NCI-H460 (cell line): ENCODE data around the gene NKRF. TPM values are rescaled to one million over a fixed set of nuclear protein-coding genes. Genes with fewer than 3 reads are reported as not detected.

Experiments used
- DNase-seq: peaks from one replicate; pipeline ENCODE4 v3.0.0-alpha.2; 2016; ENCODE audit warnings: low read depth; ENCODE audit errors: extremely low read depth
- total RNA-seq: library from RNA; depleted of rRNA; stranded (reverse); fragments of >200 nt; shearing (Covaris generic); gene quantifications from 2 replicates; pipeline ENCODE4 v1.2.3, GENCODE V29; 2014

Gene NKRF
- total RNA-seq, 1 experiment from 2014 or later: 15.3 TPM

- no peak for DNase-seq
Observed at GRCh38 chrX:119617517-119618164, 11.4 kb upstream of the NKRF start.

GRCh38 chrX:119614776-119615175, 8.6 kb upstream of the NKRF start:
- DNase-seq: no peak

DNA sequence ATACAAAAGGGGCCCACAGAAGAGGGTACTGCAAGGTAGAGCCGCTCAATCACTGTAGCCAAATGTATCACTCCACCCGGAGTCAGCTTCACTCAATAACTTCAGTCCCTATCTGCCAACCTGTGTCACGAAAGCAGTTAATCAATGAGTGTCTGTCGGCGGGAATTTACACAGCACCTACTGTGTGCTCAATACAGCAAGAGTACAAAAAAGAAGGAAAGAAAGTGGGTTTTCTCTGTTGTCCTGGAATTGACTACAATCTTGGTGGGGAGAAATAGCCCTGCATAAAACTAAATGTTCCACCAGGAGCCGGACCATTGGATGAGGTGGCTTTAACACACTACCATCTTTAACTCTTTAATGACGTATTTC, 780 bp upstream of the NKRF start:
- DNase-seq: no peak

DNA sequence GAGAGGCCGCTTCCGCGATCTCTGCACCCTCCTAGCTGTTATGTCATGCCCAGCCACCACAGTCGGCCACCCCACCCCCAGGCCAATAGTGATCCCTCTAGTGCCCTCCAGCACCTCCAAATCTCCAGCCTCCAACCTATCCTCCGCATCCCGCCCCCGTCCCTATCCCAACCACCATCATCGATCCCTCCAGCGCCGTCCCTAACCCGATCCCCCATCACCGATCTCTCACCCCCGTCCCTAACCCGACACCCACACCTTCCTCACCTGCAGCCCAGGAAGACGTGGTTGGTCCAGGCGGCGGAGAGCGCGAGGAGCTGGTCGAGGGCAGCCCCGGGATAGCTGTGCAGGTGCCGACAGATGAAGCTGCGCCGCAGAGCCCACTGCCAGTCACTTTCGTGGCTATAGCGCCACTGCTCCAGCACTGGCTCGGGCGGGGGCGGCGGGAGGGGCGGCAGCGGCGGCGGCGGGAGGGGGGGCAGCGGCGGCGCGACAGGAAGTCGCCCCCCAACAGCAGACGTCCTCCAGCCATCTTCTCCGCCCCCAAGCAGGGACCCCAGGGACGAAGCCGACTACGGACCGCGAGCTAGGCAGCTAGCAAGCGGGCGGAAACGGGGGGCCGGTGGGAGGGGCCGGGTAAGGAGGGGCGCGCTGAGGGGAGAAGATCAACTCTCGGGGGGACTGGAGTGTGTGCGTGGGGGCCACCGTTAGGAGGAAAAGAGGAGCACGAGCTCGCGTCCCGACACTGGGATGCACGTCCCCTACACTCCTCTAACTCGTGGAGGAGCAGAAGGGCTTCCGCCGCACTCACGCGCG, 552 bp downstream of the NKRF start:
- no peak for DNase-seq

DNA sequence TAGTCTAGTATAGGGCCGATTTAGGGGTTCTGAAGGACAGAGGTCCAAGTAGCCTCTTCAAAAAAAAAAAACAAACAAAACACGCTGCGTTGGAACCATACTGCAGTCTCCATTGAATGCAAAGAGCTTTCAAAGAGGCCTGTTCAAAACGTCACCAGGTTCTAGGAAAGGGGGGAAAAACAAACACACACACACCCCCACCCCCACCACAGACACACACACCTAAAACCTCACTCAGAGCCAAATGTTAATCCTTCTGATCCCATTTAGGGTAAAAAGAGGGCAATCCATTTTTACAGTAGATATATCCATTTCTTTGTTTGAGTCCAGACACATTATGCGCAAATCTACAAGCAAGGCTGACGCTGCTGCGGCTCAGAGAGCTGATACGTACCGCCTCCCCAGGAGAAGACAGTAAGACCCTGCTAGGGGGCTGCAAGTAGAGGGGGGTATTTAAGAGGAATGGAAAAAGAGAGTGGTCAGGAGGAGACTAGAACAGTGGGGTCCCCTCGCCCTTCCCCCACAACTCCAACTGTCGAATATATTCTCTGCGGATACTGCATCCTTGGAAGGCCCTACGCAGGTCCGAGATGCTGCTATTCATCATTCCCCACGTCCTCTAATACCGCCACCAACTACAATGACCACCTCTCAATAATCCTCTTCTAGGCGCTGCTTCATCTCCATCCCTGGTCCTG, 1.3 kb downstream of the NKRF start:
- DNase-seq: no peak

- DNase-seq: no peak
Observed at GRCh38 chrX:119602701-119603255, 3.4 kb downstream of the NKRF start.

- no peak for DNase-seq
Observed at GRCh38 chrX:119589810-119590209, 16.4 kb downstream of the NKRF start.

DNA sequence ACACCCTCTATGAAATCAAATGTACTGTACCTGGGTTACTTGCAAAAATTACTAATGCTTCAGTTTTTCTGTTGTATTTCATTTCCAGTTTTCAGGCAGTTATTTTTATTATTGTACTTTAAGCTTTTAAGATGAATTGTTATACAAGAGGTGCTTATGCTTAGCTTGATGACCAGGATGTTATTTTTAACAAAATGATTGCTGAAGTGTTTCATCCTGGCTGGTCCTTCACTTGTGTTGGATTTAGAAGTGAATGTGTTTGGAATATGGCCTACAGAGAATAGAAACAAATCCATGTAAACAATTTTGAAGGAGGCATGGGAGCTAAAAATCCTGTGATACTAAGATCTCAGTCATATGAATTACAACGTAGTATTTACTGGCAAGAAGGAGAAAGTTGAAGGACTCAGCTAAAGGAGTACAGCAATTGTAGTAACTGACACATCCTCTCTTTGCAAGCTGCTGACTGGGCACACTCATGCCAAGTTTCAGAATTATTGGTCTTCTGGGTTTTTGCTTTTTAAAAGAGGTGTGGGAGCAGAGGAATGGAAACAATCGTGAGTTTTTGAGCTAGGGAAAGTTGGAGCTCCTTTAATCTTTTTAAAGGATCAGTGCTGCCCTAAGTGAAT, 22.7 kb downstream of the NKRF start:
- DNase-seq: no peak

DNA sequence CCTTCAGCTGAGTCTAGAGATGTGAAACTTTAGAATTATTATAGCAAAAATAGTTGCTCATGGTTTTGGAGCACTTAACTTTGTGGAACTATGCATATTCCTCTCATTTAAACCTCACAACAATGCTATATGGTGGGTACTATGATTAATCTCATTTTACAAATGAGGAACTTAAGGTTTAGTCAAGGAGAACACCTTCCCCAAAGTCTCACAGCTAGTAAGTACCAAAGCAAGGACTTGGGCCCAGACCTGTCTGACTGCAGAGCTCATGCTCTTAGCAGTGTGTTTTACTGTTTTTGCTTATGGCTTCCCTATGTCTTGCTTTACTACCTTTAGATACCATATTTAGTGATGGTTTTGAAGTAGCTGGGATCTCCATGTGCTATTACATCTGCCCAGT, 26.8 kb downstream of the NKRF start:
- no peak for DNase-seq

GRCh38 chrX:119574394-119575266, 31.6 kb downstream of the NKRF start, which contains the start of gene UBE2A:
UBE2A (plus strand) TSS chrX:119574563; CDS start chrX:119574712, 149 bp downstream.
- DNase-seq: peak; percentile 88

GRCh38 chrX:119573840-119574393, 32.3 kb downstream of the NKRF start:
- DNase-seq: no peak

DNA sequence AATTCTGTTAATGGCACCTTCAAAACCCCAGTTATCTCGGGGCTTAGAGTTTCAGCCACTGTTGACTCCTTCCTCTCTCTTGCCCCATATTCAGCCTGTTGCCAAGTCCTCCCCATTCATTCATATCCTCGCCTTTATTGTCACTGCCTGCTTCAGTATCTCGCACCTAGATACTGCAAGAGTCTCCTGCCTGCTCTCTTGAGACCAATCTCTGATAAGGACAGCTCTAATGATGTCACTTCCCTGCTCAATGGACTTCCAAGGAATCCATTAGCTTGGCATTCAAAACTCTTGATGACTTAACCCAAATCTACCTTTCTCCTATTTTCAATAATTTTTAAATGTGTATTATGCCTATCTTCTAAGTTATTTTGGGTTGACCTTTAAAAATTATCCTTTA, 33.0 kb downstream of the NKRF start:
- DNase-seq: no peak

DNA sequence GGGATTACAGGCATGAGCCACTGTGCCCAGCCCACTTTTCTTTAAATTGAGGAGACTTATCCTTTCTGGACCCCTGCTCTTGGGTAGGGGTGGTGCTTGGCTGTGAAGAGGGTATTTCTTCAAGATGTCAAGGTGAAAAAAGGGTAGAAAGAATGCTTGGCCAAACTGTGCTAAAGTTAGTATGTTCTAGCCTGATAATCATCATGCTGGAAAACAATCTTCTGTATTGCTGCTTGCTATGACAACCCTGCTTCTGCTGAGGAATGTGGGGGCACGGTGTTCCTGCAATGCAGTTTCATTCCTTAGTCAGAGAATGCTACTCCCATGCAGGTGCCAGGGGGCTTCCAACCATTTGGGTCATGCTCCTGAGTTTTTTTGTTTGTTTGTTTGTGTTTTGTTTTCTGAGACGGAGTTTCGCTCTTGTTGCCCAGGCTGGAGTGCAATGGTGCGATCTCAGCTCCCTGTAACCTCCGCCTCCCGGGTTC, 35.8 kb downstream of the NKRF start:
- no peak for DNase-seq

- DNase-seq: peak; percentile 91
Observed at GRCh38 chrX:119565107-119565663, 41.0 kb downstream of the NKRF start, which contains the start of gene STEEP1. STEEP1 (minus strand) TSS chrX:119565409; CDS start chrX:119565355, 54 bp downstream.

- DNase-seq: no peak
Observed at GRCh38 chrX:119552508-119552907, 53.7 kb downstream of the NKRF start.

DNA sequence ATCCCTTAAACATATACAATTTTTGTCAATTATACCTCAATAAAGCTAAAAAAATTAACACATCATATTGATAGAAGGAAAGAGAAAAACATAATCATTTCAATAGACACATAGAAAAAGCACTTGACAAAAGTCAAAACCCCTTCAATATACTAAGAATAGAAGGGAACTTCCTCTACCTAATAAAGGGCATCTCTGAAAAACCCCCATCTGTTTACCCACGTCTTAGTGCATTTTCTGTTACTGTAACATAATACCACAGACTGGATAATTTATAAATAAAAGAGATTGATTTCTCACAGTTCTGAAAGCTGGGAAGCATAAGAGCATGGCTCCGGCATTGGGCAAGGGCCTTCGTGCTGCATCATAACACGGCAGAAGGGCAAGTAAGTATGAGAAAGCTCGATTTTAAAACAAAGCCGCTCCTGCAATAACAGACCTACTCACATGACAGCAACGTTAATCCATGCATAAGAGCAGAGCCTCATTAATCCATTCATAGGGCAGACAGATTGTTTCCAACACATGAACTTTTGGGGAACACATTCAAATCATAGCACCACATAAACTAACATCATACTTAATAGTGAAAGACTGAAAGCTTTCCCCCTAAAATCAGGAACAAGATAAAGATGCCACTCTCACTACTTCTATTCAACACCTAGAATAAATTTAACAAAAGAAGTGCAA, 56.8 kb downstream of the NKRF start:
- no peak for DNase-seq

- peak; percentile 28 for DNase-seq
Observed at GRCh38 chrX:119541188-119541587, 65.0 kb downstream of the NKRF start.

GRCh38 chrX:119539872-119540271, 66.4 kb downstream of the NKRF start:
- DNase-seq: no peak
